Liver (tissue), 9 donors: ENCODE data around the gene PIWIL1. TPM values are rescaled to one million over a fixed set of nuclear protein-coding genes. Genes with fewer than 3 reads are reported as not detected.

Source experiments
- DNase-seq: peaks from one replicate; pipeline ENCODE4 v3.0.0-alpha.2; 2017; ENCODE audit warnings: low spot score
- H3K27ac ChIP-seq, 2 donors: one replicate each; pipeline ENCODE4 v1.7.0; 2013; ENCODE audit warnings: inconsistent platforms in 2 of 2, low read length in 2 of 2, control low read depth in 1 of 2, low read depth in 1 of 2, mild to moderate bottlenecking in 1 of 2
- H3K27me3 ChIP-seq, 4 donors: one replicate each; pipeline versions ENCODE4 v1.6.1 to v1.7.0; 2013; ENCODE audit warnings: low read length in 3 of 4, inconsistent platforms in 1 of 4, mild to moderate bottlenecking in 1 of 4, moderate library complexity in 1 of 4; ENCODE audit not compliant: control insufficient read depth in 4 of 4, insufficient read depth in 4 of 4
- H3K36me3 ChIP-seq, 4 donors: one replicate each; pipeline versions ENCODE4 v1.6.1 to v1.7.0; 2013; ENCODE audit warnings: low read length in 3 of 4, mild to moderate bottlenecking in 3 of 4, low read depth in 1 of 4, moderate library complexity in 1 of 4; ENCODE audit not compliant: control insufficient read depth in 4 of 4, insufficient read depth in 3 of 4
- H3K4me1 ChIP-seq, 4 donors: one replicate each; pipeline versions ENCODE4 v1.6.1 to v1.7.0; 2013; ENCODE audit warnings: low read length in 3 of 4, mild to moderate bottlenecking in 3 of 4, moderate library complexity in 1 of 4; ENCODE audit not compliant: control insufficient read depth in 4 of 4, insufficient read depth in 4 of 4
- H3K4me3 ChIP-seq, 3 donors: one replicate each; pipeline versions ENCODE4 v1.6.1 to v1.7.0; 2013; ENCODE audit warnings: low read length in 3 of 3, control low read depth in 1 of 3, low read depth in 1 of 3, mild to moderate bottlenecking in 1 of 3
- H3K9ac ChIP-seq, 2 donors: one replicate each; pipeline ENCODE4 v1.7.0; 2013; ENCODE audit warnings: low read length in 2 of 2, mild to moderate bottlenecking in 2 of 2, moderate library complexity in 2 of 2, control low read depth in 1 of 2, low read depth in 1 of 2
- H3K9me3 ChIP-seq, 4 donors: one replicate each; pipeline versions ENCODE4 v1.6.1 to v1.7.0; 2013; ENCODE audit warnings: low read length in 3 of 4; ENCODE audit not compliant: control insufficient read depth in 4 of 4
- ATF3 ChIP-seq: IDR thresholded peaks from 2 replicates; pipeline ENCODE4 v1.6.1; 2016; ENCODE audit warnings: antibody characterized with exemption
- CTCF ChIP-seq: fragments of 150-350 bp; IDR thresholded peaks from 2 replicates; pipeline ENCODE4 v1.5.1; 2017; ENCODE audit warnings: improper control_type of control experiment, low read depth, low read length; ENCODE audit not compliant: missing input control
- FOXA1 ChIP-seq: IDR thresholded peaks from 2 replicates; pipeline ENCODE4 v1.6.1; 2016; ENCODE audit warnings: antibody characterized with exemption
- GABPA ChIP-seq, 2 donors: IDR thresholded peaks in 1 of 2; conservative IDR thresholded peaks in 1 of 2; 2 replicates each; pipeline ENCODE4 v1.6.1; 2016; ENCODE audit warnings: antibody characterized with exemption in 2 of 2, mild to moderate bottlenecking in 1 of 2, moderate library complexity in 1 of 2
- HNF4A ChIP-seq, 2 donors: conservative IDR thresholded peaks; 2 replicates each; pipeline ENCODE4 v1.6.1; 2016; ENCODE audit warnings: antibody characterized with exemption in 2 of 2, mild to moderate bottlenecking in 2 of 2
- HNF4G ChIP-seq: IDR thresholded peaks from 2 replicates; pipeline ENCODE4 v1.6.1; 2016; ENCODE audit warnings: antibody characterized with exemption
- MAX ChIP-seq: IDR thresholded peaks from 2 replicates; pipeline ENCODE4 v1.6.1; 2016; ENCODE audit warnings: antibody characterized with exemption
- NR2F2 ChIP-seq: IDR thresholded peaks from 2 replicates; pipeline ENCODE4 v1.6.1; 2016; ENCODE audit warnings: antibody characterized with exemption
- REST ChIP-seq: IDR thresholded peaks from 2 replicates; pipeline ENCODE4 v1.6.1; 2016; ENCODE audit warnings: antibody characterized with exemption, mild to moderate bottlenecking
- SP1 ChIP-seq: IDR thresholded peaks from 2 replicates; pipeline ENCODE4 v1.6.1; 2018; ENCODE audit warnings: antibody characterized with exemption, mild to moderate bottlenecking
- TAF1 ChIP-seq: conservative IDR thresholded peaks from 2 replicates; pipeline ENCODE4 v1.6.1; 2016; ENCODE audit warnings: antibody characterized with exemption, mild to moderate bottlenecking
- WGBS: extraction: QIAGEN DNeasy Blood & Tissue Kit; methylation state at CpG from one replicate; pipeline ENCODE4 v1.1.7; 2013; 5-methylcytosine and 5-hydroxymethylcytosine counted together
- polyA plus RNA-seq, 2 donors: library from polyadenylated mRNA; stranded (reverse) in 1 of 2; unstranded in 1 of 2; fragments of 200-250 nt in 1 of 2; fragments of >200 nt in 1 of 2; fragmentation: Nextera tagmentation in 1 of 2; extraction: Ambion mirVana in 1 of 2; gene quantifications; one replicate each; pipeline versions ENCODE4 v1.2.1 to v1.2.3, GENCODE V29; 2013 to 2015
- total RNA-seq, 2 donors: library from RNA; depleted of rRNA; stranded (reverse); fragments of >200 nt; gene quantifications; one replicate each; pipeline ENCODE4 v1.2.3, GENCODE V29; 2014
- donor health status: healthy.
- donor health status: healthy.
- donor health status: healthy.
- donor health status: healthy.
- donor health status: healthy.

Gene PIWIL1
- total and polyA plus RNA-seq, 4 donors = 0.01 TPM; not detected in 3

- no peak for TF ChIP-seq HNF4G
- TF ChIP-seq TAF1 = no peak
- no peak for TF ChIP-seq REST
- no peak for TF ChIP-seq MAX
- no peak for TF ChIP-seq FOXA1
- no peak for TF ChIP-seq NR2F2
- TF ChIP-seq ATF3 = no peak
- WGBS = 85% methylated on average over 2 of the region's 2 CpGs
Observed at GRCh38 chr12:130364578-130364977, 26.9 kb downstream of the PIWIL1 start.

GRCh38 chr12:130366159-130366558 is 28.5 kb downstream of the PIWIL1 start:
- no peak for DNase-seq
- H3K9ac ChIP-seq = no peak overlapping the region
- H3K27ac ChIP-seq = no peak overlapping the region
- no peak for TF ChIP-seq TAF1
- no peak for TF ChIP-seq HNF4A (conservative IDR thresholded peaks at IDR 0.05)
- no peak for TF ChIP-seq SP1
- no peaks in the 10 kb centered on the region for H3K9me3 ChIP-seq
- no peaks in the 10 kb centered on the region for H3K27me3 ChIP-seq
- no peaks in the 10 kb centered on the region for H3K4me1 ChIP-seq
- no peak overlapping the region for H3K4me3 ChIP-seq
- H3K36me3 ChIP-seq = no peaks in the 10 kb centered on the region
- 78% methylated on average over 7 of the region's 7 CpGs for WGBS

More at GRCh38 chr12:130364578-130364977, 26.9 kb downstream of the PIWIL1 start:
- H3K4me1 ChIP-seq = no peaks in the 10 kb centered on the region
- H3K9ac ChIP-seq = no peak overlapping the region
- no peak for DNase-seq
- H3K27ac ChIP-seq = no peak overlapping the region
- H3K36me3 ChIP-seq = no peaks in the 10 kb centered on the region
- H3K27me3 ChIP-seq = no peaks in the 10 kb centered on the region
- H3K4me3 ChIP-seq = no peak overlapping the region
- H3K9me3 ChIP-seq = no peaks in the 10 kb centered on the region

GRCh38 chr12:130367003-130367402 is 29.3 kb downstream of the PIWIL1 start:
- Histone ChIP-seq H3K4me1 (no peaks in the 10 kb centered on the region), H3K4me3 (no peak overlapping the region), H3K27ac (no peak overlapping the region), H3K9ac (no peak overlapping the region), H3K9me3 (no peaks in the 10 kb centered on the region), H3K36me3 (no peaks in the 10 kb centered on the region), H3K27me3 (no peaks in the 10 kb centered on the region)
- TF ChIP-seq HNF4A (conservative IDR thresholded peaks at IDR 0.05) (no peak), CTCF (no peak), GABPA (IDR thresholded peaks at IDR 0.05 in 1 of 2, conservative IDR thresholded peaks at IDR 0.05 in 1 of 2) (no peak), REST (no peak)
- no peak for DNase-seq
- 80% methylated on average over 2 of the region's 2 CpGs for whole genome bisulfite sequencing
